HG03095 (cell line): Measurements from ENCODE around the gene F7.

ENCODE experiments used
- ATAC-seq: cut with Tn5 transposase; IDR thresholded peaks from one replicate; pipeline ENCODE4 v1.9.1; 2021; ENCODE audit warnings: moderate library complexity; ENCODE audit not compliant: unreplicated experiment

The F7 gene

GRCh38 chr13:113129921-113130750 lies 24.5 kb downstream of the F7 start:
- no peak for ATAC-seq

- no peak for ATAC-seq
Measured at GRCh38 chr13:113135281-113135760, 29.7 kb downstream of the F7 start.

- ATAC-seq = no peak
Measured at GRCh38 chr13:113137691-113138298, 32.2 kb downstream of the F7 start.

GRCh38 chr13:113138792-113139551 lies 33.4 kb downstream of the F7 start:
- ATAC-seq = no peak

- no peak for ATAC-seq
Measured at GRCh38 chr13:113139577-113139976, 34.0 kb downstream of the F7 start.

- ATAC-seq = no peak
Measured at GRCh38 chr13:113140677-113141600, 35.3 kb downstream of the F7 start.

- ATAC-seq = no peak
Measured at GRCh38 chr13:113141601-113141970, 36.0 kb downstream of the F7 start.

- ATAC-seq = no peak
Measured at GRCh38 chr13:113142876-113143275, 37.3 kb downstream of the F7 start.

- ATAC-seq = no peak
Measured at GRCh38 chr13:113143466-113144254, 38.1 kb downstream of the F7 start.

- ATAC-seq = no peak
Measured at GRCh38 chr13:113144255-113144629, 38.7 kb downstream of the F7 start.

- ATAC-seq = no peak
Measured at GRCh38 chr13:113145496-113145895, 39.9 kb downstream of the F7 start.

GRCh38 chr13:113145911-113146598 lies 40.5 kb downstream of the F7 start:
- no peak for ATAC-seq

- ATAC-seq = no peak
Measured at GRCh38 chr13:113146750-113147149, 41.2 kb downstream of the F7 start.

- no peak for ATAC-seq
Measured at GRCh38 chr13:113147206-113147605, 41.6 kb downstream of the F7 start.

- no peak for ATAC-seq
Measured at GRCh38 chr13:113148407-113148806, 42.8 kb downstream of the F7 start.

GRCh38 chr13:113148940-113149503 lies 43.4 kb downstream of the F7 start:
- no peak for ATAC-seq

GRCh38 chr13:113149711-113150549 lies 44.3 kb downstream of the F7 start:
- no peak for ATAC-seq
